ENCODE results near the gene TMEM91.
"Not testable (repeated sequence)": the region's sequence is repeated elsewhere in the genome, so short reads cannot be mapped to it uniquely, and the experiment has no call there.

The TMEM91 gene

DNA sequence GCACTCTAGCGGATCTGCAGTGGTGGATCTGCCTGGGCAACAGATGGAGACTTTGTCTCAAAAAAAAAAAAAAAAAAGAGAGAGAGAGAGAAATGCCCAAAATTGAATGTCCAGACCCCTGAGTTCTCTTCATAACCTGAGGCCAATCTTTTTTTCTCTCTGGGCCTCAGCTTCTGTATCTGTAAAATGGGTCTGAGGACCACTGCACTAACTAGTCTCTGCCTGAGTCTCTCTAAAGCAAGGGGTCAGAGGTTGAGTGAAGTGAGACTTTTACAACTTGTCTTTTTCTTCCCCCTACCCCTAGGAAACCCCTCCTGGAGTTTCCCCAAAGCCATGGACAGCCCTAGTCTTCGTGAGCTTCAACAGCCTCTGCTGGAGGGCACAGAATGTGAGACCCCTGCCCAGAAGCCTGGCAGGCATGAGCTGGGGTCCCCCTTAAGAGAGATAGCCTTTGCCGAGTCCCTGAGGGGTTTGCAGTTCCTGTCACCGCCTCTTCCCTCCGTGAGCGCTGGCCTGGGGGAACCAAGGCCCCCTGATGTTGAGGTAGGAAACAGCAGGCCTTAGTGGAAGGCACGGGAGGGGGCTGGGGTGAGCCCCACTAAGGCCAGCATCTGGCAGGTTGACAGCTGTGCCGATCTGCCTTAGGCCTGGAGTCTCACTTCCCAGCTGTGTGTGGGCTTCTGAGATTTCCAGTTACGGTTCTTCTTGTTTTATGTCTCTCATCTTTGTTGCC is 1.8 kb downstream of the TMEM91 start:
- Histone ChIP-seq H3K79me2 (ENCODE audit: insufficient read depth, low read length) (no peaks in the 10 kb centered on the region), H3K4me3 (ENCODE audit: insufficient read depth, low read length, poor library complexity, severe bottlenecking) (no peak overlapping the region), H3F3A (ENCODE audit: insufficient read depth) (no peaks in the 10 kb centered on the region), H3K9me3 (ENCODE audit: insufficient read depth, low read length) (no peaks in the 10 kb centered on the region), H3K9me2 (replicated peaks; ENCODE audit: insufficient read depth, low read length) (no peaks in the 10 kb centered on the region), H3K36me3 (ENCODE audit: low read length) (no peaks in the 10 kb centered on the region), H2AFZ (ENCODE audit: low read depth, low read length, severe bottlenecking) (no peak overlapping the region), H3K27ac (ENCODE audit: low read depth, low read length) (no peak overlapping the region; the same call in 1 of the 2 replicates), H4K20me1 (ENCODE audit: low read depth, low read length) (no peaks in the 10 kb centered on the region), H3K4me2 (ENCODE audit: low read depth, low read length, poor library complexity, severe bottlenecking) (no peak overlapping the region), H3K9ac (ENCODE audit: low read length) (no peak overlapping the region), H3K27me3 (ENCODE audit: low read length) (no peaks in the 10 kb centered on the region)
- TF ChIP-seq, protein P1, sequence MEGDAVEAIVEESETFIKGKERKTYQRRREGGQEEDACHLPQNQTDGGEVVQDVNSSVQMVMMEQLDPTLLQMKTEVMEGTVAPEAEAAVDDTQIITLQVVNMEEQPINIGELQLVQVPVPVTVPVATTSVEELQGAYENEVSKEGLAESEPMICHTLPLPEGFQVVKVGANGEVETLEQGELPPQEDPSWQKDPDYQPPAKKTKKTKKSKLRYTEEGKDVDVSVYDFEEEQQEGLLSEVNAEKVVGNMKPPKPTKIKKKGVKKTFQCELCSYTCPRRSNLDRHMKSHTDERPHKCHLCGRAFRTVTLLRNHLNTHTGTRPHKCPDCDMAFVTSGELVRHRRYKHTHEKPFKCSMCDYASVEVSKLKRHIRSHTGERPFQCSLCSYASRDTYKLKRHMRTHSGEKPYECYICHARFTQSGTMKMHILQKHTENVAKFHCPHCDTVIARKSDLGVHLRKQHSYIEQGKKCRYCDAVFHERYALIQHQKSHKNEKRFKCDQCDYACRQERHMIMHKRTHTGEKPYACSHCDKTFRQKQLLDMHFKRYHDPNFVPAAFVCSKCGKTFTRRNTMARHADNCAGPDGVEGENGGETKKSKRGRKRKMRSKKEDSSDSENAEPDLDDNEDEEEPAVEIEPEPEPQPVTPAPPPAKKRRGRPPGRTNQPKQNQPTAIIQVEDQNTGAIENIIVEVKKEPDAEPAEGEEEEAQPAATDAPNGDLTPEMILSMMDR (IDR thresholded peaks at IDR 0.05; ENCODE audit: insufficient read depth, low read length, poor library complexity, severe bottlenecking) = no peak
- TF ChIP-seq EZH2phosphoT487 (conservative IDR thresholded peaks at IDR 0.05; ENCODE audit: low read length) = no peak

GRCh38 chr19:41381536-41381935 is 5.2 kb downstream of the TMEM91 start:
- H3K9ac ChIP-seq (ENCODE audit: low read length) = not testable (repeated sequence)

GRCh38 chr19:41384351-41384750 is 8.0 kb downstream of the TMEM91 start:
- no peaks in the 10 kb centered on the region for H3K36me3 ChIP-seq (ENCODE audit: low read length)

More at GRCh38 chr19:41381536-41381935, 5.2 kb downstream of the TMEM91 start:
- H4K20me1 ChIP-seq (ENCODE audit: low read depth, low read length); H3K79me2 ChIP-seq (ENCODE audit: insufficient read depth, low read length); H3K27me3 ChIP-seq (ENCODE audit: low read length); H3K9me3 ChIP-seq (ENCODE audit: insufficient read depth, low read length); H3F3A ChIP-seq (ENCODE audit: insufficient read depth); H3K9me2 ChIP-seq (replicated peaks; ENCODE audit: insufficient read depth, low read length); H3K27ac ChIP-seq (ENCODE audit: low read depth, low read length); H2AFZ ChIP-seq (ENCODE audit: low read depth, low read length, severe bottlenecking); H3K4me3 ChIP-seq (ENCODE audit: insufficient read depth, low read length, poor library complexity, severe bottlenecking); H3K4me2 ChIP-seq (ENCODE audit: low read depth, low read length, poor library complexity, severe bottlenecking); H3K36me3 ChIP-seq (ENCODE audit: low read length): not testable (repeated sequence)

GRCh38 chr19:41386442-41386841 is 10.1 kb downstream of the TMEM91 start:
- Histone ChIP-seq H3K9me2 (replicated peaks; ENCODE audit: insufficient read depth, low read length) (no peaks in the 10 kb centered on the region), H3K27me3 (ENCODE audit: low read length) (no peaks in the 10 kb centered on the region), H3K4me2 (ENCODE audit: low read depth, low read length, poor library complexity, severe bottlenecking) (no peak overlapping the region), H3K79me2 (ENCODE audit: insufficient read depth, low read length) (no peaks in the 10 kb centered on the region), H2AFZ (ENCODE audit: low read depth, low read length, severe bottlenecking) (no peak overlapping the region), H3K4me3 (ENCODE audit: insufficient read depth, low read length, poor library complexity, severe bottlenecking) (no peak overlapping the region), H3K9ac (ENCODE audit: low read length) (no peak overlapping the region), H3K36me3 (ENCODE audit: low read length) (no peaks in the 10 kb centered on the region), H4K20me1 (ENCODE audit: low read depth, low read length) (no peaks in the 10 kb centered on the region), H3K9me3 (ENCODE audit: insufficient read depth, low read length) (no peaks in the 10 kb centered on the region), H3F3A (ENCODE audit: insufficient read depth) (no peaks in the 10 kb centered on the region), H3K27ac (ENCODE audit: low read depth, low read length) (no peak overlapping the region)
- no peak for TF ChIP-seq EZH2phosphoT487 (conservative IDR thresholded peaks at IDR 0.05; ENCODE audit: low read length)
- TF ChIP-seq, protein P1 (IDR thresholded peaks at IDR 0.05; ENCODE audit: insufficient read depth, low read length, poor library complexity, severe bottlenecking) = no peak

More at GRCh38 chr19:41384351-41384750, 8.0 kb downstream of the TMEM91 start:
- Histone ChIP-seq H3K27me3 (ENCODE audit: low read length) (no peaks in the 10 kb centered on the region), H3K9me3 (ENCODE audit: insufficient read depth, low read length) (no peaks in the 10 kb centered on the region), H3K79me2 (ENCODE audit: insufficient read depth, low read length) (no peaks in the 10 kb centered on the region), H3K9ac (ENCODE audit: low read length) (no peak overlapping the region), H3K27ac (ENCODE audit: low read depth, low read length) (no peak overlapping the region), H3K4me3 (ENCODE audit: insufficient read depth, low read length, poor library complexity, severe bottlenecking) (no peak overlapping the region), H2AFZ (ENCODE audit: low read depth, low read length, severe bottlenecking) (no peak overlapping the region), H3F3A (ENCODE audit: insufficient read depth) (no peaks in the 10 kb centered on the region), H3K9me2 (replicated peaks; ENCODE audit: insufficient read depth, low read length) (no peaks in the 10 kb centered on the region), H4K20me1 (ENCODE audit: low read depth, low read length) (no peaks in the 10 kb centered on the region), H3K4me2 (ENCODE audit: low read depth, low read length, poor library complexity, severe bottlenecking) (no peak overlapping the region)
- no peak for TF ChIP-seq EZH2phosphoT487 (conservative IDR thresholded peaks at IDR 0.05; ENCODE audit: low read length)

Measured in SU-DHL-6 (cell line).